ENCODE data around the gene SLC25A36.
"Not testable (repeated sequence)": the region's sequence is repeated elsewhere in the genome, so short reads cannot be mapped to it uniquely, and the experiment has no call there.

GRCh38 chr3:140951750-140952149, 10.1 kb downstream of the SLC25A36 start:
- TF ChIP-seq, protein P1, sequence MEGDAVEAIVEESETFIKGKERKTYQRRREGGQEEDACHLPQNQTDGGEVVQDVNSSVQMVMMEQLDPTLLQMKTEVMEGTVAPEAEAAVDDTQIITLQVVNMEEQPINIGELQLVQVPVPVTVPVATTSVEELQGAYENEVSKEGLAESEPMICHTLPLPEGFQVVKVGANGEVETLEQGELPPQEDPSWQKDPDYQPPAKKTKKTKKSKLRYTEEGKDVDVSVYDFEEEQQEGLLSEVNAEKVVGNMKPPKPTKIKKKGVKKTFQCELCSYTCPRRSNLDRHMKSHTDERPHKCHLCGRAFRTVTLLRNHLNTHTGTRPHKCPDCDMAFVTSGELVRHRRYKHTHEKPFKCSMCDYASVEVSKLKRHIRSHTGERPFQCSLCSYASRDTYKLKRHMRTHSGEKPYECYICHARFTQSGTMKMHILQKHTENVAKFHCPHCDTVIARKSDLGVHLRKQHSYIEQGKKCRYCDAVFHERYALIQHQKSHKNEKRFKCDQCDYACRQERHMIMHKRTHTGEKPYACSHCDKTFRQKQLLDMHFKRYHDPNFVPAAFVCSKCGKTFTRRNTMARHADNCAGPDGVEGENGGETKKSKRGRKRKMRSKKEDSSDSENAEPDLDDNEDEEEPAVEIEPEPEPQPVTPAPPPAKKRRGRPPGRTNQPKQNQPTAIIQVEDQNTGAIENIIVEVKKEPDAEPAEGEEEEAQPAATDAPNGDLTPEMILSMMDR (conservative IDR thresholded peaks at IDR 0.05; ENCODE audit: low read depth, low read length), result not testable (repeated sequence)
- not testable (repeated sequence) for TF ChIP-seq POLR2A, NFE2L2, SMC3 (IDR thresholded peaks at IDR 0.05; ENCODE audit: low read depth, low read length)
- TF ChIP-seq, protein P2, sequence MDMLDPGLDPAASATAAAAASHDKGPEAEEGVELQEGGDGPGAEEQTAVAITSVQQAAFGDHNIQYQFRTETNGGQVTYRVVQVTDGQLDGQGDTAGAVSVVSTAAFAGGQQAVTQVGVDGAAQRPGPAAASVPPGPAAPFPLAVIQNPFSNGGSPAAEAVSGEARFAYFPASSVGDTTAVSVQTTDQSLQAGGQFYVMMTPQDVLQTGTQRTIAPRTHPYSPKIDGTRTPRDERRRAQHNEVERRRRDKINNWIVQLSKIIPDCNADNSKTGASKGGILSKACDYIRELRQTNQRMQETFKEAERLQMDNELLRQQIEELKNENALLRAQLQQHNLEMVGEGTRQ (IDR thresholded peaks at IDR 0.05; ENCODE audit: low read depth, low read length), result not testable (repeated sequence)
- TF ChIP-seq, protein P3, sequence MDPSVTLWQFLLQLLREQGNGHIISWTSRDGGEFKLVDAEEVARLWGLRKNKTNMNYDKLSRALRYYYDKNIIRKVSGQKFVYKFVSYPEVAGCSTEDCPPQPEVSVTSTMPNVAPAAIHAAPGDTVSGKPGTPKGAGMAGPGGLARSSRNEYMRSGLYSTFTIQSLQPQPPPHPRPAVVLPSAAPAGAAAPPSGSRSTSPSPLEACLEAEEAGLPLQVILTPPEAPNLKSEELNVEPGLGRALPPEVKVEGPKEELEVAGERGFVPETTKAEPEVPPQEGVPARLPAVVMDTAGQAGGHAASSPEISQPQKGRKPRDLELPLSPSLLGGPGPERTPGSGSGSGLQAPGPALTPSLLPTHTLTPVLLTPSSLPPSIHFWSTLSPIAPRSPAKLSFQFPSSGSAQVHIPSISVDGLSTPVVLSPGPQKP (IDR thresholded peaks at IDR 0.05; ENCODE audit: borderline replicate concordance, low read depth, low read length), result not testable (repeated sequence)

Measured in IMR-90 (cell line).